PC-9 (cell line): ENCODE measurements around the gene ZNF628. TPM values are rescaled to one million over a fixed set of nuclear protein-coding genes. Genes with fewer than 3 reads are reported as not detected.

Experiments used
- BruUV-seq: library from RNA; stranded (reverse); fragments of 400-500 nt; replicated peaks from 2 replicates; lab custom pipeline; 2021; lab: Mats Ljungman, UMichigan
- CTCF ChIA-PET: fragments of 300-600 bp; sonication (Branson Sonifier 250); formaldehyde crosslinking; loops from one replicate; lab custom pipeline; 2022; ENCODE audit warnings: antibody characterized with exemption; lab: Charles Lee
- POLR2A ChIA-PET: fragments of 300-600 bp; sonication (Branson Sonifier 250); formaldehyde crosslinking; loops from one replicate; lab custom pipeline; 2022; ENCODE audit warnings: antibody characterized with exemption; ENCODE audit not compliant: unreplicated experiment; lab: Charles Lee
- DNase-seq, 2 experiments: peaks; one replicate each; pipeline versions ENCODE4 v3.0.0 to v3.0.0-alpha.2; 2015 to 2022; ENCODE audit warnings: mixed read lengths in 1 of 2
- H2AFZ ChIP-seq: fragments of 200-600 bp; sonication (generic); 2 replicates; pipeline ENCODE4 v1.8.1; 2017; ENCODE audit warnings: antibody characterized with exemption
- H3F3A ChIP-seq: fragments of 200-600 bp; sonication (generic); 2 replicates; pipeline ENCODE4 v1.8.1; 2017; ENCODE audit warnings: antibody characterized with exemption, mild to moderate bottlenecking, low read depth; ENCODE audit not compliant: insufficient read depth
- H3K27ac ChIP-seq: fragments of 200-600 bp; sonication (generic); 2 replicates; pipeline ENCODE4 v1.6.1; 2016; ENCODE audit warnings: mixed run types
- H3K27me3 ChIP-seq: fragments of 200-600 bp; sonication (generic); 2 replicates; pipeline ENCODE4 v1.6.1; 2016; ENCODE audit warnings: low read depth, mixed run types; ENCODE audit not compliant: insufficient read depth
- H3K36me3 ChIP-seq: fragments of 200-600 bp; sonication (generic); 2 replicates; pipeline ENCODE4 v1.6.1; 2016; ENCODE audit warnings: low read depth, mixed run types
- H3K4me1 ChIP-seq: fragments of 200-600 bp; sonication (generic); replicated peaks from 2 replicates; pipeline ENCODE4 v1.6.1; 2016; ENCODE audit warnings: mixed run types; ENCODE audit not compliant: insufficient read depth
- H3K4me2 ChIP-seq: fragments of 200-600 bp; sonication (generic); 2 replicates; pipeline ENCODE4 v1.6.1; 2017; ENCODE audit warnings: mixed run types
- H3K4me3 ChIP-seq: fragments of 200-600 bp; sonication (generic); 2 replicates; pipeline ENCODE4 v1.6.1; 2016; ENCODE audit warnings: mixed run types
- H3K79me2 ChIP-seq: fragments of 200-600 bp; sonication (generic); 2 replicates; pipeline ENCODE4 v1.6.1; 2017; ENCODE audit warnings: low read depth, mixed run types
- H3K9me2 ChIP-seq: fragments of 200-600 bp; sonication (generic); 2 replicates; pipeline ENCODE4 v1.8.1; 2017; ENCODE audit warnings: mild to moderate bottlenecking; ENCODE audit not compliant: insufficient read depth
- H3K9me3 ChIP-seq: fragments of 200-600 bp; sonication (generic); 2 replicates; pipeline ENCODE4 v1.8.1; 2016; ENCODE audit warnings: low read depth; ENCODE audit not compliant: insufficient read depth
- H4K20me1 ChIP-seq: fragments of 200-600 bp; sonication (generic); 2 replicates; pipeline ENCODE4 v1.8.1; 2017; ENCODE audit not compliant: insufficient read depth
- EZH2 ChIP-seq: fragments of 200-600 bp; sonication (generic); IDR thresholded peaks from 2 replicates; pipeline ENCODE4 v1.8.0; 2017; ENCODE audit warnings: antibody characterized with exemption, low read depth
- intact Hi-C: fragments of 100-400 bp; cut with micrococcal nuclease; formaldehyde crosslinking; loops from one replicate; pipeline ENCODE4 v1.10.0; 2022; ENCODE audit not compliant: unreplicated experiment
- total RNA-seq: library from RNA; stranded (reverse); gene quantifications from 2 replicates; pipeline ENCODE4 v1.2.3, GENCODE V29; 2021
- TF ChIP-seq, protein P1 (sequence below): fragments of 200-600 bp; sonication (generic); conservative IDR thresholded peaks from 2 replicates; pipeline ENCODE4 v1.6.1; 2017; ENCODE audit warnings: mixed run types, antibody characterized with exemption, mild to moderate bottlenecking, moderate library complexity

ZNF628 gene
- total RNA-seq, 1 experiment from 2014 or later: 19.3 TPM

DNA sequence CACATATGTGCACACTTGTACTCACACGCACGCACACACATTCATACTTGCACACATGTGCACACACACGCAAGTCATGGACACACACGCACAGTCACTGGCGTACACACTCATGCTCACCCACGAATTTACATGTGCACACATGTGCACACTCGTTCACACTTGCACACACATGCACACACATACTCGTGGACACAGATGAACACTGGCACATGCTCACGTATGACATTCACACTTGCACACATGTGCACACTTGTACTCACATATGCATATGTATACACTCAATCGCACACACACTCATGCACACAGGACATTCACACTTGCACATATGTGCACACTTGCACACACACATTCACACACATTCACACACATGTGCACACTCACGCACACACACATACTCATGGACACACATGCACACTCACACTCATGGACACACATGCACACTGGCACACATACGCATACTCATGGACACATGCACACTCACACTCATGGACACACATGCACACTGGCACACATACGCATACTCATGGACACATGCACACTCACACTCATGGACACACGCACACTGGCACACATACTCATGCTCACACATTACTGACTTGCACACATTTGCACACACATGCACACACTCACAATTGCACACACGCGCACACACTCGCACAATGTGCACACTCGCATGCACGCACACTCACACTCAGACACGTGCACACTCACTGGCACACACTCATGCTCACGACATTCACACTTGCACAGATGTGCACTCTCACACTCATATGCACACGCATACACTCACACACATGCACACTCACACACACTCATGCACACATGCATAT lies 51.0 kb downstream of the ZNF628 start:
- no peaks in the 10 kb centered on the region for H3K9me2 ChIP-seq
- H3K36me3 ChIP-seq: no peaks in the 10 kb centered on the region
- TF ChIP-seq, protein P1, sequence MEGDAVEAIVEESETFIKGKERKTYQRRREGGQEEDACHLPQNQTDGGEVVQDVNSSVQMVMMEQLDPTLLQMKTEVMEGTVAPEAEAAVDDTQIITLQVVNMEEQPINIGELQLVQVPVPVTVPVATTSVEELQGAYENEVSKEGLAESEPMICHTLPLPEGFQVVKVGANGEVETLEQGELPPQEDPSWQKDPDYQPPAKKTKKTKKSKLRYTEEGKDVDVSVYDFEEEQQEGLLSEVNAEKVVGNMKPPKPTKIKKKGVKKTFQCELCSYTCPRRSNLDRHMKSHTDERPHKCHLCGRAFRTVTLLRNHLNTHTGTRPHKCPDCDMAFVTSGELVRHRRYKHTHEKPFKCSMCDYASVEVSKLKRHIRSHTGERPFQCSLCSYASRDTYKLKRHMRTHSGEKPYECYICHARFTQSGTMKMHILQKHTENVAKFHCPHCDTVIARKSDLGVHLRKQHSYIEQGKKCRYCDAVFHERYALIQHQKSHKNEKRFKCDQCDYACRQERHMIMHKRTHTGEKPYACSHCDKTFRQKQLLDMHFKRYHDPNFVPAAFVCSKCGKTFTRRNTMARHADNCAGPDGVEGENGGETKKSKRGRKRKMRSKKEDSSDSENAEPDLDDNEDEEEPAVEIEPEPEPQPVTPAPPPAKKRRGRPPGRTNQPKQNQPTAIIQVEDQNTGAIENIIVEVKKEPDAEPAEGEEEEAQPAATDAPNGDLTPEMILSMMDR: no peak
- no peaks in the 10 kb centered on the region for H3K27me3 ChIP-seq
- H3K79me2 ChIP-seq: no peaks in the 10 kb centered on the region
- peaks cover 12% of the 10 kb centered on the region for H3K4me1 ChIP-seq
- H2AFZ ChIP-seq: no peak overlapping the region
- ChIA-PET CTCF (no interaction called here), POLR2A (interaction anchor here (0.7 kb wide), 1 partner anchor 17 kb away, joined by 4 read pairs; no protein-coding TSS in a partner anchor)
- H4K20me1 ChIP-seq: no peaks in the 10 kb centered on the region
- intact Hi-C loops: loop anchor here (2.0 kb wide), 1 partner anchor 59 kb away; no protein-coding TSS in a partner anchor
- DNase-seq: no peak
- no peak overlapping the region for H3K4me2 ChIP-seq
- H3K9me3 ChIP-seq: no peaks in the 10 kb centered on the region
- BruUV-seq: no TSS peak
- H3F3A ChIP-seq: peaks cover 22% of the 10 kb centered on the region; the same call in 1 of the 2 replicates
- no peak overlapping the region for H3K27ac ChIP-seq
- no peak overlapping the region for H3K4me3 ChIP-seq

DNA sequence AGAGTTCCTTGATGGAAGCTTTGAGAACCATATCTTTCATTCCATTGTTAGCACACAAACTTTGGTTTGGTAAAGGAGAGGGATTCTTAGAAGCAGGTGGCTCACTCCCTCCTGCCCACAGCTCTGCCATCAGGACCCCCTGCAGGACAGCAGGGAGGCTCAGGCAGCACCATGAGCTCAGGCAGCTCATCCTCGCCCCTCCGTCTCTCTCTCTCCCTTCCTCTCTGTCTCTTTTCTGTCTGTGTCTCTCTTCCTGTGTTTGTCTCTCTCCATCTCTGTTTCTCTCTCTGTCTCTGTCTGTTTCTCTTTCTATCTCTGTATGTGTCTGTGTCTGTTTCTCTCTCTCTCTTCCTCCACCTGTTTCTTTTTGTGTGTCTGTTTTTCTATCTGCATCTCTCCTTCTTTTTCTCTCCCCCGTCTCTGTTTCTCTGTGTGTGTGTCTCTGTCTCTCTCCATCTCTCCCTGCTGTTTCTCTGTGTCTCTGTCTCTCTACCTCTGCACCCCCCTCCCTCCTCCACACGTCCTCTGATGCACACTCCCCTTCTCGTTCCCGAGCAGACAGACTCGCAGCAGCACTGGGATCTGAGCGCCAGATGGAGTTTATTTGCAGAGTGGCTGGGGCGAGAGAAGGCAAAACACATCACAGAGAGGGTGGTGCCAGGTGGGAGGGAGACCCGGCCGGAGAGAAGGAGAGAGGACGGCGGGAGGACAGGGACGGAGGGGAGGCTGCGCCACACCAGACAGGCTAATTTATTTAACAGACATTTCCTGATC lies 51.8 kb downstream of the ZNF628 start:
- BruUV-seq: no TSS peak
- no peaks in the 10 kb centered on the region for H3K27me3 ChIP-seq
- no peaks in the 10 kb centered on the region for H3K79me2 ChIP-seq
- no peak for TF ChIP-seq EZH2
- TF ChIP-seq, protein P1: no peak
- no peak overlapping the region for H3K27ac ChIP-seq
- ChIA-PET POLR2A (interaction anchor here (0.7 kb wide), 1 partner anchor 16 kb away, joined by 4 read pairs; no protein-coding TSS in a partner anchor), CTCF (no interaction called here)
- H3K4me2 ChIP-seq: no peak overlapping the region
- no peaks in the 10 kb centered on the region for H3K9me3 ChIP-seq
- H3K4me1 ChIP-seq: peaks cover 12% of the 10 kb centered on the region
- H4K20me1 ChIP-seq: no peaks in the 10 kb centered on the region
- no peak overlapping the region for H2AFZ ChIP-seq
- H3K4me3 ChIP-seq: no peak overlapping the region
- peaks cover 22% of the 10 kb centered on the region; the same call in 1 of the 2 replicates for H3F3A ChIP-seq
- no peaks in the 10 kb centered on the region for H3K9me2 ChIP-seq
- intact Hi-C loops: no loop called here
- DNase-seq: no peak
- H3K36me3 ChIP-seq: no peaks in the 10 kb centered on the region

DNA sequence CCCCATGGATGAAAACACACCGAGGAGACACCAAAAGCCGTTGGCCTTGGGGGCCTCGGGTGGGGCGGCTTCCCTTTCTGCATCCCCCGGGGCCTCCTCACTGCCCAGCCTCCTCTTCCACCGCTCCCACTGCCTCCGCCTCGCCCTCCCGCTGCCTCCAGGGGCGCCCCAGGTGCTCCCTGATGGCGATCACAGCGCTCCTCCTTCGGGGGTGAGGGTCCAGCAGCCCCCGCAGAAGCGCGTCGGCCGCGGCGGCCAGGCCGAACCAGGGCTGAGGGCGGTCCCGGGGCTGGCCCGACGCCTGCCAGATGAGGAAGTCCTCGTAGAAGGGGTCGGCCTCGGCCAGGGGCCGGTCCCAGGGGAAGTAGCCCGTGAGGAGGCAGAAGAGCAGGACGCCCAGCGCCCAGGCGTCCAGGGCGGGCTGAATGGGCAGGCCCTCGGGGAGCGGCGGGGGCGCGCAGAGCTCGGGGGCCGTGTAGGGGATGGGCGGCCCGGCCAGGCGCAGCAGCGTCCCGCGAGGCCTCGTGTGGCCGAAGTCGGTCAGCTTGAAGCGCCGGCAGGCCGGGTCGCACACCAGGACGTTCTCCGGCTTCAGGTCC lies 53.3 kb downstream of the ZNF628 start:
- no peaks in the 10 kb centered on the region for H4K20me1 ChIP-seq
- H3K36me3 ChIP-seq: no peaks in the 10 kb centered on the region
- POLR2A ChIA-PET: interaction anchor here (0.6 kb wide), 1 partner anchor 51 kb away, joined by 6 read pairs; the partner anchor contains the start of gene ZNF579
- H3K4me1 ChIP-seq: peaks cover 12% of the 10 kb centered on the region
- no peaks in the 10 kb centered on the region for H3K9me3 ChIP-seq
- H3F3A ChIP-seq: peaks cover 22% of the 10 kb centered on the region; the same call in 1 of the 2 replicates
- no peaks in the 10 kb centered on the region for H3K27me3 ChIP-seq
- intact Hi-C loops: no loop called here
- TF ChIP-seq, protein P1: no peak
- TF ChIP-seq EZH2: no peak
- H2AFZ ChIP-seq: no peak overlapping the region
- DNase-seq: no peak
- no peak overlapping the region for H3K4me2 ChIP-seq
- no TSS peak for BruUV-seq
- CTCF ChIA-PET: no interaction called here
- no peak overlapping the region for H3K4me3 ChIP-seq
- no peaks in the 10 kb centered on the region for H3K9me2 ChIP-seq
- no peak overlapping the region for H3K27ac ChIP-seq
- no peaks in the 10 kb centered on the region for H3K79me2 ChIP-seq
